K562 (cell line): ENCODE results near the gene ANO9. TPM values are rescaled to one million over a fixed set of nuclear protein-coding genes. Genes with fewer than 3 reads are reported as not detected.

Source experiments
- ARHGAP35 ChIP-seq: fragments of 450-650 bp; IDR thresholded peaks from 2 replicates; pipeline ENCODE4 v1.6.1; 2018; ENCODE audit not compliant: partially characterized antibody
- ELF2 ChIP-seq: fragments of 250-450 bp; sonication (Bioruptor Pico); IDR thresholded peaks from 2 replicates; pipeline ENCODE4 v1.5.0; 2021; ENCODE audit warnings: mild to moderate bottlenecking
- ELF4 ChIP-seq: fragments of 450-650 bp; formaldehyde crosslinking; IDR thresholded peaks from 2 replicates; pipeline ENCODE4 v1.4.0; 2022; ENCODE audit warnings: missing genetic modification characterization
- GATAD2B ChIP-seq: fragments of 450-650 bp; IDR thresholded peaks from 2 replicates; pipeline ENCODE4 v1.6.1; 2017; ENCODE audit warnings: mild to moderate bottlenecking, borderline replicate concordance
- GTF2A2 ChIP-seq: IDR thresholded peaks from 2 replicates; pipeline ENCODE4 v1.6.1; 2016; ENCODE audit warnings: mild to moderate bottlenecking, missing genetic modification characterization, missing compliant biosample characterization
- HDGF ChIP-seq: fragments of 450-650 bp; IDR thresholded peaks from 2 replicates; pipeline ENCODE4 v1.6.1; 2016
- LCOR ChIP-seq: sonication (generic); formaldehyde crosslinking; IDR thresholded peaks from 2 replicates; pipeline ENCODE4 v1.8.0; 2022; ENCODE audit warnings: mild to moderate bottlenecking, missing genetic modification reagents
- MAFF ChIP-seq: IDR thresholded peaks from 2 replicates; pipeline ENCODE4 v1.6.1; 2012; ENCODE audit warnings: low read length, improper control_type of control experiment
- NR2C2 ChIP-seq, 2 experiments: fragments of 200-800 bp in 1 of 2; sonication (Bioruptor generic) in 1 of 2; sonication (generic) in 1 of 2; formaldehyde crosslinking in 1 of 2; IDR thresholded peaks; 2 replicates each; pipeline versions ENCODE4 v1.6.1 to v1.8.0; 2016 to 2022; ENCODE audit warnings: mild to moderate bottlenecking in 1 of 2, missing compliant biosample characterization in 1 of 2, missing genetic modification characterization in 1 of 2, missing genetic modification reagents in 1 of 2
- PHTF2 ChIP-seq: fragments of 250-450 bp; sonication (Bioruptor Pico); IDR thresholded peaks from 2 replicates; pipeline ENCODE4 v1.5.0; 2021; ENCODE audit warnings: mild to moderate bottlenecking
- POLR2A ChIP-seq: fragments of 450-650 bp; conservative IDR thresholded peaks from 2 replicates; pipeline ENCODE4 v1.6.1; 2016
- TSC22D4 ChIP-seq: fragments of 450-650 bp; IDR thresholded peaks from 2 replicates; pipeline ENCODE4 v1.6.1; 2016; ENCODE audit warnings: missing genetic modification characterization, missing biosample characterization, control low read depth
- ZFX ChIP-seq: sonication (generic); formaldehyde crosslinking; IDR thresholded peaks from 2 replicates; pipeline ENCODE4 v1.8.0; 2022; ENCODE audit warnings: mild to moderate bottlenecking, missing genetic modification reagents, moderate library complexity
- ZKSCAN8 ChIP-seq: fragments of 200-800 bp; sonication (Bioruptor generic); IDR thresholded peaks from 2 replicates; pipeline ENCODE4 v1.6.1; 2016; ENCODE audit warnings: missing genetic modification characterization, missing compliant biosample characterization
- ZSCAN29 ChIP-seq: fragments of 450-650 bp; IDR thresholded peaks from 2 replicates; pipeline ENCODE4 v1.6.1; 2017
- polyA plus RNA-seq, 8 experiments: library from polyadenylated mRNA; depleted of rRNA in 4 of 8; stranded (reverse) in 5 of 8; unstranded in 3 of 8; fragments of >200 nt; fragmentation: Nextera tagmentation in 2 of 8; fragmentation: Illumina TruSeq in 1 of 8; extraction: Ambion mirVana in 2 of 8; extraction: Trizol in 1 of 8; gene quantifications; 2 replicates each; pipeline versions ENCODE4 v1.2.1 to v1.2.3, GENCODE V29; 2011 to 2014; ENCODE audit warnings: inconsistent platforms in 1 of 8, missing spikeins in 1 of 8
- total RNA-seq, 7 experiments: library from RNA; depleted of rRNA in 6 of 7; stranded (reverse); fragments of >200 nt in 6 of 7; fragmentation: Illumina TruSeq in 2 of 7; extraction: Trizol in 2 of 7; gene quantifications; 2 replicates each; pipeline versions ENCODE4 v1.2.1 to v1.2.3, GENCODE V29; 2011 to 2021; ENCODE audit warnings: low replicate concordance in 1 of 7
- TF ChIP-seq, protein P1 (sequence below): fragments of 250-450 bp; sonication (Bioruptor Pico); IDR thresholded peaks from 2 replicates; pipeline ENCODE4 v1.5.0; 2021
- TF ChIP-seq, protein P2 (sequence below): fragments of 250-450 bp; sonication (Bioruptor Pico); IDR thresholded peaks from 2 replicates; pipeline ENCODE4 v1.8.0; 2022; ENCODE audit warnings: moderate library complexity, mild to moderate bottlenecking, inconsistent platforms
- TF ChIP-seq, protein P3 (sequence below), 2 experiments: fragments of 450-650 bp; IDR thresholded peaks; 2 replicates each; pipeline ENCODE4 v1.6.1; 2018; ENCODE audit warnings: mild to moderate bottlenecking in 2 of 2, low read depth in 1 of 2; ENCODE audit not compliant: partially characterized antibody in 2 of 2
- TF ChIP-seq, protein P4 (sequence below), 2 experiments: fragments of 450-650 bp; conservative IDR thresholded peaks; 2 replicates each; pipeline ENCODE4 v1.6.1; 2017; ENCODE audit warnings: mild to moderate bottlenecking in 2 of 2, moderate library complexity in 2 of 2
- TF ChIP-seq, protein P5 (sequence below), 2 experiments: fragments of 450-650 bp; IDR thresholded peaks; 2 replicates each; pipeline ENCODE4 v1.6.1; 2016

ANO9 gene
- total and polyA plus RNA-seq, 9 of the 15 experiments (the other 6 are each of a cell fraction or from before 2014, with no cell fraction given): 0.20 to 14.5 (median 4.5) TPM

DNA sequence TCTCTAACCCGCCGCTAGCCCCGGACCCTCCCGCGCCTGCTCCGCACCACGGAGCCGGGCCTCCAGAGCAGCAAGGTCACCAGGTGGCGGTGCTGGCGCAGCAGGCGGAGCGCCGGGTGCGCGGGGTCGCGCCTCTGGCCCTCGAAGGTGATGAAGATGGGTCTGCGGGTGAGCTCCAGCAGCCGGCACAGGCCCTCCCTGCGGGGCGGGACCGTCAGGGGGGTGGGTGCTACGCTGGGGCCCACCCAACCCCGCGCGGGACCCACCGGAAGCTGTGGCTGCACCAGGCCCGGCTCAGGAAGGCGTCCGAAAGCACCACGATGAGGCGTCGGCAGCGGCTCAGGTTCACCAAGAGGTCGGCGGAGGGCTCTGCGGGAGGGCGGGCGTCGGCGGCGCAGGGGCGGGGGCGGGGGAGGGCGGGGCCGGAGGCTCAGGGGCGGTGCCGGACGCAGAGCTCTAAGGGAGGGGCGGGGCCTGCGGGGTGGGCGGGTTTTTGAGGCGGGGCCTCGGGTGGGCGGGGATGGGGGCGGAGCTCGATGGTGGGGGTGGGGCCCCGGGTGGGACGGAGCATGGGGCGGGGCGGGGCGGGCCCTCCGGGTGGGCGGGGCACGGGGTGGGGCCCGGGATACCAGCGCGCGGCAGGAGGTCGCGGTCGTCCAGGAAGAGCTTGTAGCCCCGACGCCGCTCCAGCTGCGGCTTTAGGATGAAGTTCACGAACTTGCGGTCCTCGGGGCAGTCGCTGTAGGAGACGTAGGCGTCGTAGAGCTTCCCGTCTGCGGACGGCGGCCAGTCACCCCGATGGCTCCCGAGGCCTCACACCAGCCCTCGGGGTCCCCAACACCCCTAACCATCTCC, 34.8 kb downstream of the ANO9 start (continued):
- TF ChIP-seq, protein P1, sequence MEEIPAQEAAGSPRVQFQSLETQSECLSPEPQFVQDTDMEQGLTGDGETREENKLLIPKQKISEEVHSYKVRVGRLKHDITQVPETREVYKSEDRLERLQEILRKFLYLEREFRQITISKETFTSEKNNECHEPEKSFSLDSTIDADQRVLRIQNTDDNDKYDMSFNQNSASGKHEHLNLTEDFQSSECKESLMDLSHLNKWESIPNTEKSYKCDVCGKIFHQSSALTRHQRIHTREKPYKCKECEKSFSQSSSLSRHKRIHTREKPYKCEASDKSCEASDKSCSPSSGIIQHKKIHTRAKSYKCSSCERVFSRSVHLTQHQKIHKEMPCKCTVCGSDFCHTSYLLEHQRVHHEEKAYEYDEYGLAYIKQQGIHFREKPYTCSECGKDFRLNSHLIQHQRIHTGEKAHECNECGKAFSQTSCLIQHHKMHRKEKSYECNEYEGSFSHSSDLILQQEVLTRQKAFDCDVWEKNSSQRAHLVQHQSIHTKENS (CRISPR knock-in tag): no peak
- TF ChIP-seq GATAD2B (no peak), ZKSCAN8 (CRISPR knock-in tag) (no peak), TSC22D4 (tag) (no peak), NR2C2 (CRISPR knock-in tag; IDR thresholded peaks at IDR 0.05) (0 out of 2 replicates have a peak, but pooled peaks have one; percentile 51), NR2C2 (tag; IDR thresholded peaks at IDR 0.05) (peak; percentile 94), PHTF2 (no peak), GTF2A2 (tag) (no peak), ELF2 (CRISPR knock-in tag) (peak; percentile 63; the same call in 1 of the 2 replicates), HDGF (peak; percentile 64; the same call in 1 of the 2 replicates), ZFX (CRISPR knock-in tag) (peak; percentile 87), LCOR (no peak; the same call in 1 of the 2 replicates), ZSCAN29 (no peak), ARHGAP35 (no peak), POLR2A (peak; percentile 71), MAFF (no peak), ELF4 (CRISPR knock-in tag) (no peak)
- TF ChIP-seq, protein P2, sequence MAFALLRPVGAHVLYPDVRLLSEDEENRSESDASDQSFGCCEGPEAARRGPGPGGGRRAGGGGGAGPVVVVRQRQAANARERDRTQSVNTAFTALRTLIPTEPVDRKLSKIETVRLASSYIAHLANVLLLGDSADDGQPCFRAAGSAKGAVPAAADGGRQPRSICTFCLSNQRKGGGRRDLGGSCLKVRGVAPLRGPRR (CRISPR knock-in tag): no peak
- TF ChIP-seq, protein P3, sequence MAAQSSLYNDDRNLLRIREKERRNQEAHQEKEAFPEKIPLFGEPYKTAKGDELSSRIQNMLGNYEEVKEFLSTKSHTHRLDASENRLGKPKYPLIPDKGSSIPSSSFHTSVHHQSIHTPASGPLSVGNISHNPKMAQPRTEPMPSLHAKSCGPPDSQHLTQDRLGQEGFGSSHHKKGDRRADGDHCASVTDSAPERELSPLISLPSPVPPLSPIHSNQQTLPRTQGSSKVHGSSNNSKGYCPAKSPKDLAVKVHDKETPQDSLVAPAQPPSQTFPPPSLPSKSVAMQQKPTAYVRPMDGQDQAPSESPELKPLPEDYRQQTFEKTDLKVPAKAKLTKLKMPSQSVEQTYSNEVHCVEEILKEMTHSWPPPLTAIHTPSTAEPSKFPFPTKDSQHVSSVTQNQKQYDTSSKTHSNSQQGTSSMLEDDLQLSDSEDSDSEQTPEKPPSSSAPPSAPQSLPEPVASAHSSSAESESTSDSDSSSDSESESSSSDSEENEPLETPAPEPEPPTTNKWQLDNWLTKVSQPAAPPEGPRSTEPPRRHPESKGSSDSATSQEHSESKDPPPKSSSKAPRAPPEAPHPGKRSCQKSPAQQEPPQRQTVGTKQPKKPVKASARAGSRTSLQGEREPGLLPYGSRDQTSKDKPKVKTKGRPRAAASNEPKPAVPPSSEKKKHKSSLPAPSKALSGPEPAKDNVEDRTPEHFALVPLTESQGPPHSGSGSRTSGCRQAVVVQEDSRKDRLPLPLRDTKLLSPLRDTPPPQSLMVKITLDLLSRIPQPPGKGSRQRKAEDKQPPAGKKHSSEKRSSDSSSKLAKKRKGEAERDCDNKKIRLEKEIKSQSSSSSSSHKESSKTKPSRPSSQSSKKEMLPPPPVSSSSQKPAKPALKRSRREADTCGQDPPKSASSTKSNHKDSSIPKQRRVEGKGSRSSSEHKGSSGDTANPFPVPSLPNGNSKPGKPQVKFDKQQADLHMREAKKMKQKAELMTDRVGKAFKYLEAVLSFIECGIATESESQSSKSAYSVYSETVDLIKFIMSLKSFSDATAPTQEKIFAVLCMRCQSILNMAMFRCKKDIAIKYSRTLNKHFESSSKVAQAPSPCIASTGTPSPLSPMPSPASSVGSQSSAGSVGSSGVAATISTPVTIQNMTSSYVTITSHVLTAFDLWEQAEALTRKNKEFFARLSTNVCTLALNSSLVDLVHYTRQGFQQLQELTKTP (IDR thresholded peaks at IDR 0.05; ENCODE audit: low read depth in 1 of 2, partially characterized antibody in 2 of 2): no peak
- TF ChIP-seq, protein P4, sequence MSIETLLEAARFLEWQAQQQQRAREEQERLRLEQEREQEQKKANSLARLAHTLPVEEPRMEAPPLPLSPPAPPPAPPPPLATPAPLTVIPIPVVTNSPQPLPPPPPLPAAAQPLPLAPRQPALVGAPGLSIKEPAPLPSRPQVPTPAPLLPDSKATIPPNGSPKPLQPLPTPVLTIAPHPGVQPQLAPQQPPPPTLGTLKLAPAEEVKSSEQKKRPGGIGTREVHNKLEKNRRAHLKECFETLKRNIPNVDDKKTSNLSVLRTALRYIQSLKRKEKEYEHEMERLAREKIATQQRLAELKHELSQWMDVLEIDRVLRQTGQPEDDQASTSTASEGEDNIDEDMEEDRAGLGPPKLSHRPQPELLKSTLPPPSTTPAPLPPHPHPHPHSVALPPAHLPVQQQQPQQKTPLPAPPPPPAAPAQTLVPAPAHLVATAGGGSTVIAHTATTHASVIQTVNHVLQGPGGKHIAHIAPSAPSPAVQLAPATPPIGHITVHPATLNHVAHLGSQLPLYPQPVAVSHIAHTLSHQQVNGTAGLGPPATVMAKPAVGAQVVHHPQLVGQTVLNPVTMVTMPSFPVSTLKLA (conservative IDR thresholded peaks at IDR 0.05): peak in 1 of 2 experiments; percentile 64; a peak in 2 of 4 replicates
- TF ChIP-seq, protein P5, sequence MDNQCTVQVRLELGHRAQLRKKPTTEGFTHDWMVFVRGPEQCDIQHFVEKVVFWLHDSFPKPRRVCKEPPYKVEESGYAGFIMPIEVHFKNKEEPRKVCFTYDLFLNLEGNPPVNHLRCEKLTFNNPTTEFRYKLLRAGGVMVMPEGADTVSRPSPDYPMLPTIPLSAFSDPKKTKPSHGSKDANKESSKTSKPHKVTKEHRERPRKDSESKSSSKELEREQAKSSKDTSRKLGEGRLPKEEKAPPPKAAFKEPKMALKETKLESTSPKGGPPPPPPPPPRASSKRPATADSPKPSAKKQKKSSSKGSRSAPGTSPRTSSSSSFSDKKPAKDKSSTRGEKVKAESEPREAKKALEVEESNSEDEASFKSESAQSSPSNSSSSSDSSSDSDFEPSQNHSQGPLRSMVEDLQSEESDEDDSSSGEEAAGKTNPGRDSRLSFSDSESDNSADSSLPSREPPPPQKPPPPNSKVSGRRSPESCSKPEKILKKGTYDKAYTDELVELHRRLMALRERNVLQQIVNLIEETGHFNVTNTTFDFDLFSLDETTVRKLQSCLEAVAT (IDR thresholded peaks at IDR 0.05): peak in 1 of 2 experiments; percentile 24; a peak in 1 of 4 replicates
